Heart left ventricle (tissue), 16 donors: ENCODE data around the gene JADE1. TPM values are rescaled to one million over a fixed set of nuclear protein-coding genes. Genes with fewer than 3 reads are reported as not detected.

Source experiments
- ATAC-seq, 4 donors: fragments of 200-7000 bp; cut with Tn5 transposase; one replicate each; pipeline ENCODE4 v1.9.1; 2020 to 2022; ENCODE audit warnings: moderate library complexity in 4 of 4, mild to moderate bottlenecking in 3 of 4, moderate number of reproducible peaks in 1 of 4
- DNase-seq, 5 donors: peaks; one replicate each; pipeline ENCODE4 v3.0.0-alpha.2; 2020
- H3K27ac ChIP-seq, 12 donors: fragments of 200-600 bp; sonication (generic) in 4 of 12; one replicate each; pipeline versions ENCODE4 v1.5.0 to v1.8.0; 2016 to 2022; ENCODE audit warnings: mild to moderate bottlenecking in 2 of 12
- H3K27me3 ChIP-seq, 9 donors: fragments of 200-600 bp; sonication (generic) in 2 of 9; one replicate each; pipeline versions ENCODE4 v1.5.1 to v1.8.0; 2016 to 2022; ENCODE audit warnings: mild to moderate bottlenecking in 3 of 9
- H3K36me3 ChIP-seq, 9 donors: fragments of 200-600 bp; sonication (generic) in 2 of 9; one replicate each; pipeline versions ENCODE4 v1.5.0 to v1.8.0; 2018 to 2022; ENCODE audit warnings: mild to moderate bottlenecking in 2 of 9
- H3K4me1 ChIP-seq, 12 donors: fragments of 200-600 bp; sonication (generic) in 4 of 12; one replicate each; pipeline versions ENCODE4 v1.5.0 to v1.8.0; 2016 to 2022; ENCODE audit warnings: mild to moderate bottlenecking in 3 of 12
- H3K4me3 ChIP-seq, 12 donors: fragments of 200-600 bp; sonication (generic) in 4 of 12; one replicate each; pipeline versions ENCODE4 v1.5.0 to v1.8.0; 2017 to 2022; ENCODE audit warnings: mild to moderate bottlenecking in 9 of 12, moderate library complexity in 4 of 12
- H3K9me3 ChIP-seq, 12 donors: fragments of 200-600 bp; sonication (generic) in 4 of 12; one replicate each; pipeline versions ENCODE4 v1.5.0 to v1.8.0; 2016 to 2022; ENCODE audit warnings: mild to moderate bottlenecking in 1 of 12
- CTCF ChIP-seq, 12 donors: fragments of 200-600 bp; sonication (generic) in 4 of 12; IDR thresholded peaks; one replicate each; pipeline versions ENCODE4 v1.5.0 to v1.8.0; 2018 to 2022; ENCODE audit warnings: antibody characterized with exemption in 12 of 12, mild to moderate bottlenecking in 5 of 12
- POLR2A ChIP-seq, 2 donors: fragments of 450-650 bp; IDR thresholded peaks; one replicate each; pipeline ENCODE4 v1.6.1; 2017; ENCODE audit warnings: antibody characterized with exemption in 2 of 2, mild to moderate bottlenecking in 2 of 2, moderate library complexity in 2 of 2
- WGBS, 4 donors: extraction: QIAGEN DNeasy Blood & Tissue Kit in 2 of 4; methylation state at CpG; one replicate each; pipeline versions ENCODE4 v1.1.5 to v1.1.7; 2013 to 2018; 5-methylcytosine and 5-hydroxymethylcytosine counted together
- intact Hi-C, 10 donors: fragments of 100-400 bp; cut with DNase I; formaldehyde crosslinking; loops; one replicate each; pipeline versions ENCODE4 v1.11.1 to v1.14.2; 2022
- polyA plus RNA-seq, 2 donors: library from polyadenylated mRNA; stranded (reverse); fragments of 200-250 nt; gene quantifications; one replicate each; pipeline ENCODE4 v1.2.3, GENCODE V29; 2013
- total RNA-seq, 9 donors: library from RNA; depleted of rRNA in 2 of 9; stranded (reverse); fragments of >200 nt in 2 of 9; fragmentation: NEBNext Ultra II Directional in 3 of 9; extraction: Animal tissue kit (Norgen Biotek cat#: 25700) in 3 of 9; gene quantifications; one replicate each; pipeline versions ENCODE4 v1.1.0 to v1.2.4, GENCODE V29; 2016 to 2023
- donor health status: ischemic (EF 13 %, LVEDD 7.1; RV severe dilation, severe dysfunction).
- donor health status: healthy with polysubstance abuse.
- donor health status: DM: no; HTN: yes; CAD: no.
- donor health status: DM: no; HTN: no; CAD: no.
- donor health status: ischemic (EF 25% LVEDD 6.9; RV normal size, moderate dysfunction).
- donor health status: ischemic (EF 25% LVEDD 5.7; RV mildly dilated, moderate dysfunction).
- donor health status: healthy.
- donor health status: DM: yes; HTN: yes; CAD: no.
- donor health status: ischemic (EF 35%, LVEDD 5.7; RV mildly dilated, moderate dysfunction).
- donor health status: nonischemic (EF 11% LVEDD 7.7; RV severe dilation, severe dysfunction).
- donor health status: DM: yes; HTN: yes; CAD: no.
- donor health status: PGD.
- donor health status: ischemic (EF 29% LVEDD 5.4; RV normal size, mild dysfunction).
- donor health status: nonischemic (EF 23%, LVEDD 6.1; RV moderate dilation, normal function).

Gene JADE1
- total and polyA plus RNA-seq, 11 donors, result 15.0 to 31.9 (median 19.7) TPM

GRCh38 chr4:128812442-128813235, 3.1 kb downstream of the JADE1 start:
- TF ChIP-seq POLR2A (IDR thresholded peaks at IDR 0.05) (no peak), CTCF (IDR thresholded peaks at IDR 0.05) (no peak)
- peak in 4 of 5 donors; percentile 36 to 57 (median 48) for DNase-seq
- ATAC-seq, result no peak
- peaks cover 0 to 34% (median 9%) of the 10 kb centered on the region in 12 donors for H3K4me1 ChIP-seq
- intact Hi-C loops, result loop anchor here in 9 of 10 donors (1.0 to 10.0 kb wide), 12 partner anchors 32 to 528 kb away; partner anchors contain the start of genes PGRMC2 (in 4 of the 9), SCLT1 (in 2 of the 9) and C4orf33 (in 1 of the 9)
- peak overlapping the region; percentile 90 to 97 (median 96) for H3K27ac ChIP-seq
- peak overlapping the region; percentile 64 to 94 (median 88) for H3K4me3 ChIP-seq
- no peaks in the 10 kb centered on the region for H3K9me3 ChIP-seq
- 1% methylated on average over 33 of the region's 33 CpGs for WGBS, 4 donors
- H3K27me3 ChIP-seq, result no peaks in the 10 kb centered on the region
- peaks cover 0 to 4% (median 0%) of the 10 kb centered on the region in 9 donors for H3K36me3 ChIP-seq

GRCh38 chr4:128813965-128814364, 4.5 kb downstream of the JADE1 start:
- Histone ChIP-seq H3K27me3 (no peaks in the 10 kb centered on the region), H3K4me3 (no peak overlapping the region), H3K36me3 (peaks cover 0 to 4% (median 0%) of the 10 kb centered on the region in 9 donors), H3K27ac (no peak overlapping the region), H3K9me3 (no peaks in the 10 kb centered on the region), H3K4me1 (peaks cover 0 to 40% (median 9%) of the 10 kb centered on the region in 12 donors)
- no peak for TF ChIP-seq POLR2A (IDR thresholded peaks at IDR 0.05)
- no peak for TF ChIP-seq CTCF (IDR thresholded peaks at IDR 0.05)
- no peak for ATAC-seq
- intact Hi-C loops, result loop anchor here in 9 of 10 donors (5.0 to 10.0 kb wide), 11 partner anchors 33 to 529 kb away; partner anchors contain the start of genes PGRMC2 (in 4 of the 9), SCLT1 (in 2 of the 9) and C4orf33 (in 1 of the 9)
- WGBS, 4 donors, result 95 to 98% (median 96%) methylated on average over 5 of the region's 5 CpGs
- no peak for DNase-seq

- H3K4me3 ChIP-seq, result no peak overlapping the region
- H3K27ac ChIP-seq, result no peak overlapping the region
- TF ChIP-seq POLR2A (IDR thresholded peaks at IDR 0.05) (no peak), CTCF (IDR thresholded peaks at IDR 0.05) (no peak)
- no peak for DNase-seq
- 97 to 99% (median 98%) methylated on average over 4 of the region's 4 CpGs for whole genome bisulfite sequencing, 4 donors
- H3K9me3 ChIP-seq, result no peaks in the 10 kb centered on the region
- peaks cover 0 to 4% (median 0%) of the 10 kb centered on the region in 9 donors for H3K36me3 ChIP-seq
- no peaks in the 10 kb centered on the region for H3K27me3 ChIP-seq
- no peak for ATAC-seq
- intact Hi-C loops, result loop anchor here in 4 of 10 donors (5.0 to 10.0 kb wide), 5 partner anchors 39 to 534 kb away; partner anchors contain the start of genes C4orf33 (in 1 of the 4), PGRMC2 (in 1 of the 4) and SCLT1 (in 1 of the 4)
- H3K4me1 ChIP-seq, result peaks cover 0 to 51% (median 15%) of the 10 kb centered on the region in 12 donors
Measured at GRCh38 chr4:128818442-128818841, 8.9 kb downstream of the JADE1 start.
